Stimulated activated CD8-positive, alpha-beta memory T cell treated with anti-CD3 and anti-CD28 coated beads, Interleukin-7, amount 100 ng/mL, for 48 hours (primary cell): ENCODE data around the gene LNX1.

Experiments used
- DNase-seq, 2 donors: peaks; one replicate each; pipeline ENCODE4 v3.0.0-alpha.2; 2020; ENCODE audit warnings: low read depth in 1 of 2; ENCODE audit errors: extremely low read depth in 1 of 2

Gene LNX1

DNA sequence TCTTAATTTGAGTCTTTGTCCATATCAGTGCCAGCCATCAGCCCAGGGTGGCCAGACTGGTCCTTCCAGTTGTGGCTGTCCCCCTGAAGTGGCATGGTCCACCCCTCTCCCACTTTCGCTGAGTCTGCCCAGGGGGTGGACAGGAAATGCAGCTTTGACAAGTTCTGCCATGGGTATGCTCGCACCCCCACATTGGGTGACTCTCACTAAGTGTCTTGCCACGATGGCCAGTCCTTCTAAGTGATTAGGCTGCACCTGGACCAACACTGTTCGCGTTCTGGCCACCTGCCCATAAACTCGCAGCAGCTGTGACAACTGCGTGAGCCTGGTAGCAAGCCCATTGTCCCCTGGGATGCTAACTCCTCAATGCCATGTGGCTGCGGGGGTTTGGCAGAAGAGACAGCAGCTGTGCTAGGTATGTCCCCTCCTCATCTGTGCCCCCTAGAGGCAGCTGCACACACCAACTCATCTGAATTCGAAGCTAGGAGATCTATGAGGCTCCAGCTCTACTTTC is 10.0 kb upstream of the LNX1 start:
- DNase-seq = no peak

- DNase-seq = no peak
Observed at GRCh38 chr4:53599632-53600031, 8.3 kb upstream of the LNX1 start.

- no peak for DNase-seq
Observed at GRCh38 chr4:53598901-53599300, 7.6 kb upstream of the LNX1 start.

- no peak for DNase-seq
Observed at GRCh38 chr4:53598483-53598882, 7.2 kb upstream of the LNX1 start.

DNA sequence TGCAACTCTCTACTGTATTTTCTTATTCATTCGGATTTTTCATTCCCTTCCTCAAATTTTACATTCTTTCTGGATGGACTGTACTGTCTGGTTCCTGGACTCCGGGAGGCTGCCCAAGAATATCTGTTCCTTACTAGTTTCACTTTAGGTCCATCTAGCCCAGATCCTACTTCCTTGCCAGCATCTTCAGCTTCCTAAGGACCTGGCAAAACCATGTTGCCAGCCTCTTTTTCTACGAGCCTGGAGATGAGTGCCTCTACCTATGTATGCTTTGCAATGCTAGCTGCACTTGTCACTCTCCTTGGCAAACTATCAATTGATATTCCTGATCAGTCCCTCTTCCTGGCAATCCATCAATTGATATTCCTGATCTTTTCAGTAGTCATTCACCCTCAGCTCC is 5.6 kb upstream of the LNX1 start:
- DNase-seq = no peak

DNA sequence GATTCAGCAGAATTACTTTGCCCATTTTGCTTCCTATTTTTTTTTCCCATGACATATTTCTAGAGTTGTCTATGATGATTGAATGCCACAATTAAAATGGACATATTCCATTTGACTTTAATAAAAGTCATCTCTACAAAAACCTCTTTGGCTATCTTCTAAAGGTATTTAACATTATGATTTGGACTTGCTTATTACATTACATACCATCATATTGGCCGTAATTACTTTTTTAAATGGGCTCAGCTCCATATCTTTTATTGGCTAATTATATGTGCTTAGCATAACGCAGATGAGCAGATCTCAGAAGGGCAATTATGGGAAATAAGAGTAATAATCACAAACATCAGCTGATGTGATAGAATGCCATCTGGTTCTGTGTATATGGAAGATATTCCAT is 4.5 kb upstream of the LNX1 start:
- DNase-seq = no peak

GRCh38 chr4:53595204-53595603 is 3.9 kb upstream of the LNX1 start:
- DNase-seq = no peak

DNA sequence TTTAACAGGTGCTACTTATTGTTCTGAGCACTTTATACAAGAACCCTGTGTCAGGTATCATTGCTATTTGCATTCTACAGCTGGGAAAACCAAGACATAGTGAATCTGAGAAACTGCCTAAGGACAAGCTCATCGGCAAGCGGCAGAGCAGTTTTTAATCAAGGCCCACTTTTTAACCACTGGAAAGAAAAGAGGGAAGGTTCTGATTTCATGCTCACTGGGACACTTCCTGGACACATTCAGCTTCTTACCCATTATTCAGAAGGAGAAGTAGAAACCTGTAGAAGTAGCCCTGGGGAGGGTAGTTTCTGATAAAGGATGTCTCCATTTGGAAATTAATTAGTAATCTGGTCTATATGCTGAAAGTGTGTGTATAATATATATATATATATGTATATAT is 2.5 kb upstream of the LNX1 start:
- no peak for DNase-seq

DNA sequence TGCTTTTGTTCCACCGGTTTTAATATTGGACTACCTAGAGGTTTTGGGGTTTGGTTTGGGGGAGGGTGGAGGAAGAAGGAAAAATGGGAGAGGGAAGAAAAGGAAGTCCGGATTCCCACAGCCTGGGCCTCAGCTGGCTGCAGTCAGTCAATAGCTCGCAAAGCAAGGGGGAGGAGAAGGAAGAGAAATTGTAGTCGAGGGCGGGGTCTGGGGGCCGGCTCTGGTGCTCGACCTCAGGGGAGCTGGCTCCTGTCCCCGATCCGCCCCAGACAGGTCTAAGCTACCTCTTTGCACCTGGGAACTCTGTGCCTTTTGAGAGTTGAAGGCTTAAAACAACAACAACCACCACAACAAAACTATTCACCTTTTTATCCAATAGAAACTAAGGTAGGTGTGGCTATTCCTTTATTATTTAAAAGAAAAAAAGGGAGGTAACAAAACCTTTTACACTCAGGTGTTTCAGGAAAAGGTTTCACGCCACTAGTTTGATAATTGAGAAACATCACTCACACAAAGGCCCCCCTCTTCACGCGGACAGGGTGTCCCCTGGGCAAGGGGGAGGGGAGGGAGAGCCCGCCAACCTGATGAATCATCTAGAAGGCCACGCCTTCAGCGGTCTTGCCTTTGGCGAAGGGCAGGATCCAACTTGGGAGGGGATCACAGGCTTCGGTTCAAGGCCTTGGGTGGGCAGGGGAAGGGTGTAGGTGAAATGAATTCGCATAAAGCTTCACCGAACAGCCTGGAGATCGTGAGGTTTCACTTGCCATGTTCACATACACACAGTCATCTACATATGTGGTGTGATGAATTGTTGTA is 1.6 kb upstream of the LNX1 start:
- DNase-seq = no peak

DNA sequence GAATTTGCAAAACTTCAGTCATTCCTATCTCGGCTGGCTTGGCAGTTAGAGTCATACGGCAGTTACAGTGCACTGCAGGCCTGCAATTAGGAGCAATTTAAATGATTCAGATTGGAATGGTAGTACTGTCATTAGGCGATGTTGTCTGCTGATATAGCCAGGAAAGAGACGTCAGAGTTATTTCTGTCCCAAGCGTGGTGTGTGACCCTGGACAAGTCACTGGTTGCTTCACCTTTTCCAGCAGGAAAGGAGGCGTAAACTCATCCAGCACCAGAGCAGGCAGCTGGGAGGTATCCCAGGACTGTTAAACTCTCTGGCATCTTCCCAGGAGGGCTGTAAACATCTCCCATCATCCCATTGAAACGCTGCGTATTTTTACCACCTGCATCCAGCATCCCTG is 836 bp upstream of the LNX1 start:
- no peak for DNase-seq

- no peak for DNase-seq
Observed at GRCh38 chr4:53590187-53590586, 1.1 kb downstream of the LNX1 start.

- no peak for DNase-seq
Observed at GRCh38 chr4:53589511-53589910, 1.8 kb downstream of the LNX1 start.

GRCh38 chr4:53587135-53587534 is 4.2 kb downstream of the LNX1 start:
- DNase-seq = no peak

GRCh38 chr4:53586121-53586816 is 5.0 kb downstream of the LNX1 start:
- no peak for DNase-seq

GRCh38 chr4:53584658-53585057 is 6.6 kb downstream of the LNX1 start:
- DNase-seq = no peak

DNA sequence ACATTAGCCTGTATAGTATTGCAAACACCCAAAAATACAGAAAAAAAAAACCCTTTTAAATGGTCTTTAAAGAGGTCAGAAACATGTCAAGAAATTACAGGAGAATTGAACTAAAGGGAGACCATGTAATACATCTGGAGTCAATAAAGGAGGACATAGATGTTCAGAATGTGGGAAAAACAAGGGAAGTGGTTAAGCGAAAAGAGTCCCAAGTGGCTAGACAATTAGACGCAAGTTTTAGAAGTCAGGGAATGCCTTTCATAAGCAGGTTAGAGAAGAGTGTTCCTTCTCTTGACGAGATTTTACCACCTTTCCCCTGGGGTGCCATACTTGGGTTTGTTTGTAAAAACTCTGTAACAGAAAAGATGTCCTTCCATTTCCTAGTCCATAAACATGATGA is 7.8 kb downstream of the LNX1 start:
- DNase-seq = no peak

DNA sequence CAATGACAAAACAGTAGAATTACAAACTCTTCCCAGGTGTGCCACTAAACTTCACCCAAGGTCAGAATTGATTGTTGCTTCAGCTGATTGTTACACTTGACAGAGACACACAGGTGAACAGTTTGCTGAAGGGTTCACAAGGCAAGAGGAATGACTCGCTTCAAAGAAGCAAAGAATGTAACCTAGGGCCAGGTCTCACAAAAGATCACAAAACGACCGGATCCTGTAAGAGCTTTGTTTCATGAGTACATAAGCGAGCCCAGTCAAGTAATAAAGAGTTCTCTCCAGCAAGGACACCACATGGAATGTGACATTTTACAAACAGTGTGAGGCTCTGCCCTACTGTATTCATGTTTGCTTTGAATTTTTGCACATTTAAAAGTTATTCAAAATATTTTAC is 9.1 kb downstream of the LNX1 start:
- DNase-seq = no peak

DNA sequence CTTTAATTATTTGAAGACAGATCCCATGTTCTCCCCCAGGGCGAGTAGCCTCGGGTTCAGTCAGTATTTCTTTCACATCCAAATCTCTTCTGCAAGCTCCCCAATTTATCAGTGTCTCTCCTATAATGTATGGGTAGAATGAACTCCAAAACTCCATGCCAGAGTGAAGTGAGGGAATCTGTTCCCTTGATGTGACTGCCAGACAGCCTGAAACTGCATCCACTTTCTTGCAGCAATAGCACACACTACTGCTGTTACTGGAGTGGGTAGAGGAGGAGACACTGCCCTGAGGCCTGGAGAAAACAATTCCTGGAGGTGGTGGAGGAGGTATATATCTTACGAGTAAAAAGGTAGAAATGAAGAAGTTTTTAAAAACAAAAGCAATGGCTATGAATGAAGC is 11.0 kb downstream of the LNX1 start:
- no peak for DNase-seq

DNA sequence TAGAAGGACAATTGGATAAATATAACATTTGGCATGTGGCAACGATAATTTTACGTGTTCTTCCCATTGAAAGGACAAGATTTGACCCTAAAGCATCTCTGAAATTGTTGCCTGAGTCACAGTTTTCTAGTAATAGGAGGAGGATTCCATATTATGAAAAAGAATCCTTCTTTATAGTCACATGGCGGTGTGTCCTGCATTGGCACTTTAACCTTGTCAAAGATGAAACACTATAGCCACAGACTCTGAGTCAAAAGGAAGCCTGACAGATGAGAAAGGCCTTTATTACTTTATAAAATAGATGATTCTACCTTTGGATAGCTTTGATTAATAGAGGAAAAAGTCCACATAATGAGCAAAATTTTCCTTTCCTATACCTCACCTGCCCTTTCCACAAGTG is 11.5 kb downstream of the LNX1 start:
- no peak for DNase-seq

GRCh38 chr4:53576676-53577372 is 14.5 kb downstream of the LNX1 start:
- no peak for DNase-seq

GRCh38 chr4:53576071-53576617 is 15.1 kb downstream of the LNX1 start:
- no peak for DNase-seq
